GM18951 (cell line): ENCODE measurements around the gene ZFP1.

ENCODE experiments used
- POLR2A ChIP-seq: IDR thresholded peaks from 4 replicates; pipeline ENCODE4 v1.6.1; 2011; ENCODE audit warnings: mild to moderate bottlenecking; ENCODE audit not compliant: insufficient read length, insufficient read depth; ENCODE audit errors: extremely low read depth
- in situ Hi-C: fragments of 300-500 bp; cut with MboI; formaldehyde crosslinking; loops from one replicate; pipeline ENCODE4 v1.12.0; 2022; ENCODE audit warnings: low sequenced_read_pairs, mixed read lengths, inconsistent platforms; ENCODE audit not compliant: unreplicated experiment

ZFP1 gene

DNA sequence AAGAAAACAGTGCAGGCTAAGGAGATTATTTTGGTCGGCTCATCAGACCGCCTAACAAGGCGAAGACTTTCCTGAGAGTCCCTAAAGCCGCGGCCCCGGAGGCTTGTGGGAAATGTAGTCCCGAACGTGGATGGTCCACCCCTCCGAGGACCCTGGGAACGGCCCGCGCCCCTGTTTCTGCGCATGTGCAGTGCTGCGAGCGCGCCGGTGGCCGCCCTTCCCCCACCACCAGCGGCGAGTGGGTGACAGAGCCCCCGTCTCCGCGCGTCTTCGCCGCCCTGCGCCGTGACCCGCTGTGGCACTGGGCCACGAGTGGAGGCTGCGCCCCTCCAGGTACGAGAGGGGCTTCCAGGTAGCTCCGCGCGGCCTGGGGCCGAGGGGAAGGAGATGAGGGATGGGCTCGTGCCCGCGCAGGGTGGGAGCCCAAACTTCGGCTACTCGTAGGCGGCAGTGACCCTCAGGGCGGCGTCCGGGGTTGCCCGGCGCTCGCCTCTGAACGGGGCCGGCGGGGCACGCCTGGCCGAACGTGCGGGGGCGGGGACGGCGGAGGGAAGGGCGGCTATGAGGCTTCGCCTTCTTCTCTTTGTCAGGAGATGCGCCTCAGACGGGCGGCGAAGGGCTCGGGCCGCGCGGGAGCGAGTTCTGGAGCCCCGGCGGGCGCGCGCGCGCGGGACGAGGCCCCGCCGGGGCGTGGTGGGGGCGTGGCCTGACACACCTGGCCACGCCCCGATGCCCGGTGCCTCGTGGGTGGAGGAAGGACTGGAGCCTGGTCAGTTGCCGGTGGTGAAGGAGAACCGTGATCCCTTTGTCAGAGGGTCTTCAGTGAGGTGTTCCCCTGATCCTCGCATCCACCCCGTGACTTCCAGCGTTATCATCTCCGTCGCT is at the start of gene ZFP1:
ZFP1 (plus strand) TSS at position 214 of the 885 bp plus-strand sequence. CDS start 4,428 bp downstream, outside the sequence.
- in situ Hi-C loops: no loop called here
- peak; percentile 76 for TF ChIP-seq POLR2A

- in situ Hi-C loops: no loop called here
- TF ChIP-seq POLR2A: no peak
These were observed 49.2 kb upstream of the ZFP1 start for GRCh38 chr16:75099075-75099667.

- in situ Hi-C loops: loop anchor here (10.0 to 25.0 kb wide), 2 partner anchors 105 to 388 kb away; partner anchors contain the start of genes MLKL and ZNRF1
- no peak for TF ChIP-seq POLR2A
These were observed 48.4 kb upstream of the ZFP1 start for GRCh38 chr16:75099738-75100602.

DNA sequence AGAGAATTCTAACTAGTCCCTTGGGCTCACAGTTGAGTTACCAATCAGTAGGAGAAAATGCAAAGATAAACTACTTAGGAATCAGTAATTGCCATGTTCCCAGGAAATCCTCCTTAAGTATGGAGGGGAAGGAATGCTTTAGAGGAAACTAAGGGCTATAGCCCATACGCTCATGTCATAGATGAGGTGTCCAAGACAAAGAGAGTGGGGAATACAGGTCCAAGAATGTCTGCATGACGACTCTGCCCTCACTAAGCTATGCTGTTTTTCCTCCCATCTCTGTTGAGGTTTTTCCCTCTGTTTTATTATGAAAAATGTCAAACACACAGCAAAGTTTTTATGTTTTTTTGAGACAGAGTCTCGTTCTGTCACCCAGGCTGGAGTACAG is 47.7 kb upstream of the ZFP1 start:
- TF ChIP-seq POLR2A: no peak
- in situ Hi-C loops: loop anchor here (10.0 to 25.0 kb wide), 2 partner anchors 106 to 388 kb away; partner anchors contain the start of genes MLKL and ZNRF1

DNA sequence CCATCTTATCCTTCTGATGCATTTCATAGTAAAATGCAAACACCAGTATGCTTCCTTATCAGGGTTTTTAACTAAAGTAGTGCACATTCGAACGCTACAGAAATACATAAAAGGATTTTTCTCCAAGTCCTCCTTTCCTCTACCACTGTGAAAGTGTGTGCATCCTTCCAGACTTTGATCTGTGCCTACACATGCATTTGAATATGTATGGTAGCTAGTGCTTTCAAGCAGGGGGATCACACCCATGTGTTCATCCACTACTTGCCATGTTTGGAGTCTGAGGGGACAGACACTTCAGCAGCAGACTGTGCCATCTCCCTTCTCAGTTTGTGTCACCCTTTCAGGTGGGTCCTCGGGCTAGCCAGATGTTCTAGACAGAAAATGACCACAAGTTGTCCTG is 46.7 kb upstream of the ZFP1 start:
- TF ChIP-seq POLR2A: no peak
- in situ Hi-C loops: loop anchor here (10.0 to 25.0 kb wide), 2 partner anchors 107 to 389 kb away; partner anchors contain the start of genes MLKL and ZNRF1

GRCh38 chr16:75102595-75102994 is 45.7 kb upstream of the ZFP1 start:
- in situ Hi-C loops: loop anchor here (10.0 to 25.0 kb wide), 2 partner anchors 108 to 390 kb away; partner anchors contain the start of genes MLKL and ZNRF1
- TF ChIP-seq POLR2A: no peak

DNA sequence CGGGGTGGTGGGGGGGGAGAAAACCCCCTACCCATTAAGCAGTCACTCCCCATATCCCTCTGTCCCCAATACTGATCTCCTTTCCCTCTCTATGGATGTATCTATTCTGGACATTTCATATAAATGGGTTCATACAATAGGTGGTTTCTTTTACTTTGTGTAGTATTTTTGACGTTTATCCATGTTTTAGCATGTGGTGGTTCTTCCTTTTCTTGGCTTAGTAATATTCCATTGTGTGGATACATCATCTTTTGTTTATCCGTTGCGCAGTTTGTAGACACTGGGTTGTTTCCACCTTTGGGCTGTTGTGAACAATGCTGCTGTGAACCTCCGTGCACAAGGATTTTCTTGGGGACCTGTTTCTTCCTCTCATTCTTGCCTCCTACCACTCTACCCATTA is 44.3 kb upstream of the ZFP1 start:
- in situ Hi-C loops: loop anchor here (10.0 to 25.0 kb wide), 2 partner anchors 109 to 392 kb away; partner anchors contain the start of genes MLKL and ZNRF1
- no peak for TF ChIP-seq POLR2A

GRCh38 chr16:75104836-75105235 is 43.5 kb upstream of the ZFP1 start:
- no peak for TF ChIP-seq POLR2A
- in situ Hi-C loops: loop anchor here (5.0 to 25.0 kb wide), 3 partner anchors 93 to 393 kb away; partner anchors contain the start of genes MLKL and ZNRF1

GRCh38 chr16:75105306-75106061 is 42.8 kb upstream of the ZFP1 start:
- in situ Hi-C loops: loop anchor here (5.0 to 25.0 kb wide), 3 partner anchors 93 to 393 kb away; partner anchors contain the start of genes MLKL and ZNRF1

GRCh38 chr16:75106351-75107274 is 41.7 kb upstream of the ZFP1 start:
- in situ Hi-C loops: loop anchor here (5.0 to 25.0 kb wide), 3 partner anchors 94 to 394 kb away; partner anchors contain the start of genes MLKL and ZNRF1
- no peak for TF ChIP-seq POLR2A

More at GRCh38 chr16:75105306-75106061, 42.8 kb upstream of the ZFP1 start:
- TF ChIP-seq POLR2A: no peak

DNA sequence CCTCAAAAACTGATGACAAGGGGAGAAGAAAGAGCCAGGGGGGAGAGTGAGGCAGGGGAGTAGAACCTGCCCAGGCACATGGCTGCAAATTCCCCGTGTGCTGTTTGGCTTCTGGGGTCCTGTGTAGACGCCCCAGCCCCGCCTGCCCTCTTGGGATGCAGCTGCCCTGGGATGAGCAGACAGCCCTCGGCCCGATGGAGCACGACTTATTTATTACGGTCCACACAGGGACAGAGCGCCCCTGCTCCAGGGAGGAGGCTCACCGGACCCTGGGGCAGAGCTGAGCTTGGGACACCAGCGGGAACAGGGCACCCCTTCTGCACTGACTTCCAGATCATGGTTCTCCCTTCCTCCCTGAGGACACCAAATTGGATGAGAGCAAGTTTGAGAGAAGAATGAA is 40.8 kb upstream of the ZFP1 start:
- TF ChIP-seq POLR2A: no peak
- in situ Hi-C loops: loop anchor here (5.0 to 25.0 kb wide), 3 partner anchors 95 to 395 kb away; partner anchors contain the start of genes MLKL and ZNRF1
